ELF-1 (cell line): ENCODE results near the gene TTC31.

Source experiments
- DNase-seq: peaks from one replicate; pipeline ENCODE4 v3.0.0-alpha.2; 2016; ENCODE audit warnings: low read depth, low spot score

The TTC31 gene

DNA sequence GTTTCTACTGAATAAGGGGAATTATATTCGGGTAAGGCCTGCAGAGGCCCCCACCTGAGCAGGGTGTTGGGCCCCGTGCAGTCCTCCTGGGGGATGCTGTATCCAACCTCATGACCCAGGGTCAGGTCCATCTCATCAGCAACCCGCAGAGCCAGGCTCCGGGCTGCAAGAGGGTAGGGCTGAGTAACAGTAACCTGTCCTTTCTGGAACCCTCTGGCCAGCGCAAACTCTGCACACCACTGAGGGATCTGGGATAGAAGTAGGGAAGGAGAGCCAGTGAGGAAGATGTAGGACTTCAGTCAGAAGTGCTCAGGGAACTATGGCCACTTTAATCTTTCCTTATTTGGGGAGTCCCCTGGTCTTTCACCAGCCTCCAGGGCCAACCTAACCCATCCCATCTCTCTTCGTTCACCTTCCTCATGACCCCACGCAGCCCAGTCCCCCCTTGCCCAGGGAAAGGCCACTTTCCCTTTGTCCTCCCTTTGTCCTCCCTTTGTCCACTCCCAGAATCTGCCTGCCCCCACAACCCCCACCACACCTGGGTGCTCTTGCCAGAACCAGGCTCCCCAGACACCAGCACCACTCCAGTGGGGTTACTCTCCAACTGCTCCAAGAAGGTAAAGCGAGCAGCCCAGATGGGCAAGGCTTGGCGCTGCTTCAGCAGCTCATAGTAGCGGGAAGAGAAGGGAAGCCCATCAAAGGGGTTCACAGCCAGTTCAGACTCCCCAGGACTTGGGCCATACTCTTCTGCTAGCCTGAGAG lies 42.3 kb downstream of the TTC31 start:
- no peak for DNase-seq

DNA sequence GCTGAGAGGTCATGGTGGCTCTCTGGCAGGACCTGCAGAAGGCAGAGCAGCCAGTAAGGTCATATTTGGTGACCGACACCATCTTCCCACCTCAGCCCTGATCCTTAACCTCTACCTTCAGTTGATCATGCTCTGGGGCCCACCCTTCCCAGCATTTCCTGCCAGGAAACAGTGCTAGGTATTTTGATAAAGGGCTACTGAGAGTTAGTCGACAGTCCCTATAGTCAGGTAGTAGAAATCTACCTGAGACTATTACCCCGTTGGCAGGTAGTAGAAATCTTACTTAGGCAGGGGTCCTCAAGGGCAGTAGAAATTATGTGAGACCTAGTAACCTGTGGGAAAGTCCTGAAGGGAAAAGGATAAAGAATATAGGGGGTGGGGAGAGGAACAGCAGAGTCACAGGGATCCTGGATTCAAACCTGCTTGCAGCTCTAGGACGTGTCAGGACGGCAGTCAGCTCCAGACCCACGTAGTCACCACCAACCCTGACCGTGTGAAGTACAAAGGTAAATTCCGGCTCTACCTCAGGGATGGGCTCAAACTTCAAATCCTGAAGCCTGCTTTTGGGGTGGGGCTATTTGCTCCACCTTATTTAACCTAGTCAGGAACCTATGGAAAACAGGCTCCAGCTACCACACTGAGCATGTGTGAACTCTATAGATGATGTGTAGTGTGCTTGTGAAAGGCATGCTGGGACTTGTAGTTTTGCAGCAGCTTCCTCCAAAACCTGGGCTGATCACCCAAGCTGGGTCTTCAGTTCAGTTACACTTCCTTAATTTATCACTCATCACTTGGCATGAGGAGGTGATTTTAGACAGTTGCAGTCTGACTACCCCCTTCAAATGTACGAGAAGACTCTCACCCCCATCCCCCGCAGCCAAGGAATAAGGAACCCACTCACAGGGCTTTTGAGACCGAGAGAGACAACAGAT lies 43.1 kb downstream of the TTC31 start, which contains the start of gene DQX1:
DQX1 (minus strand) TSS at position 515 of the 932 bp plus-strand sequence; CDS start at position 13, 502 bp downstream.
- peak; percentile 40 for DNase-seq

DNA sequence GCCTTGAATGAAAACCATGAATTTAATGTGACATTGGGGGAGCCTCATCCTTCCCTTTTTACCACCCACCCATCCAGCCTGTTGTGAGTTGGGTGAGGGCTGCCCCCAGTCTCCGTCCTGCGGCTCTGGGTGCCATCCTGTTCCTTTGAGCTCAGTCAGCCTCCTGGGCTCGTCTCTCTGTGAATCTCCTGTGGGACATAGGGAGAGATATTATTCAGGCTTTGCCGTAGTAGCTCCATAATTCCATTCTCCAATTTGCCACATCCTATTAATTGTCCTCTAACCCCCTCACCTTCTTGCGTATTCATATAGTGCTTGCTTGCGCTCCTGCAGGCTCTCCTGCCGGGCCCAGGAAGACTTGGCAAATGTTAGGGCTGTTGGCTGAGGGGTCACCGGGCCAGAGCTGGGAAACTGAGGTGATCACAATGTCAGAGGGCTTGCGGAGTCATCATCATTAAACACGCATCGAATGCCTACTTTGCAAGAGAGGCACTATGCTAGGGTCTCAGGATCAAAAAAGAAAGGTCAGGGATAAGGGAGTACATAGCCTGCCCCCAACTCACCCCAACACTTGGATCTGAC lies 43.9 kb downstream of the TTC31 start:
- no peak for DNase-seq

DNA sequence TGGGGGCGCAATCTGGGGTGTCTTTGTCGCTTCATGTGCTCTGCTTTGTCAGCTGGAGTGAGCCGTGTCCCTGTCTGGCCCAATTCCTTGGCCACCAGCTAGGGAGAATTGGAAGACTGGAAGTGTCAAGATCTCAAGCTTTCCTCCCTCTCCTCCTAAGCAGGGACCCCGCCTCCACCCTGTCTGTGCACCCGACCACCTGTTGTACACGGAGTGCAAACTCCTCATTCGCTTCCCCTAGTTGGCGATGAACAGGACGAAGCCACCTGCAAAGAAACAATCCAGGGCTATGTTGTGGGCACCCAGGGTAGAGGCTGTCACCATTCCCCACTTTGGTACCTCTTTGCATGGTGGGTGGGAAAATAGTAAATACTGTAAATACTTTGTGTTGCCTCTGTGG lies 44.9 kb downstream of the TTC31 start:
- no peak for DNase-seq

DNA sequence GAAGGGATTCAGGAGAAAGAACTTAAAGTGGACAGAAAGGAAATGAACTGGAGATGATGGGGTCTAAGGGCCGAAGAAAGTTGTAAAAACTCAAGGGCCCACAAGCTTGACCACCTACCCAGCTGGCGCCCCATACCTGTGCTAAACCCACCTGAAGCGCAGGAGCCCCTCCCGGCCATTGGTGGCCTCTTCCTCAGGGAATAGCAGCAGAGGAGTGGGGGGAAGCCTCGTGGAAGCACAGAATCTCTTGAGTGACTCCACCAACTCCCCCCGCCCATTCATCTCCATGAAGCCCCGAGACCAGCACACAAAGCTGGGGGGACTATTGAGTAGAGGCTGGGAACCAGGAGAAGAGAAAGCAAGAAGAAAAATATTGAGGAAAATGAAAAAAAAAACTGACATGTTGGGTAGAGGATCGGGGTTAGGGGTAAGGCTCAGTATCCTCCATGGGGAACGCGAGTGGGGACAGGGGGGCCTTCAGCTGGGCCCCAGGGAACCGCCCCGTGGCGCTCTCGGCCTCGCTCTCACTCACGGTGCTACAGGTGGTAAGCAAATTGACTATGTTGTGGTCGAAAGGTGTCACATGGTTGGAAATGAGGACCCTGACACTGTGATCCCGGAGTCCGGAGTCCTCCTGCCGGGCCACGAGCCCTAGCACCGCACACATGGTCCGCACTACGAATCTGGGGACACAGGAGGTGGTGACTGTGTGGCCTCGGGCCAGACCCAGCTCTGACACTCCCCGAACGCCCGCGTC lies 45.9 kb downstream of the TTC31 start:
- DNase-seq = no peak

DNA sequence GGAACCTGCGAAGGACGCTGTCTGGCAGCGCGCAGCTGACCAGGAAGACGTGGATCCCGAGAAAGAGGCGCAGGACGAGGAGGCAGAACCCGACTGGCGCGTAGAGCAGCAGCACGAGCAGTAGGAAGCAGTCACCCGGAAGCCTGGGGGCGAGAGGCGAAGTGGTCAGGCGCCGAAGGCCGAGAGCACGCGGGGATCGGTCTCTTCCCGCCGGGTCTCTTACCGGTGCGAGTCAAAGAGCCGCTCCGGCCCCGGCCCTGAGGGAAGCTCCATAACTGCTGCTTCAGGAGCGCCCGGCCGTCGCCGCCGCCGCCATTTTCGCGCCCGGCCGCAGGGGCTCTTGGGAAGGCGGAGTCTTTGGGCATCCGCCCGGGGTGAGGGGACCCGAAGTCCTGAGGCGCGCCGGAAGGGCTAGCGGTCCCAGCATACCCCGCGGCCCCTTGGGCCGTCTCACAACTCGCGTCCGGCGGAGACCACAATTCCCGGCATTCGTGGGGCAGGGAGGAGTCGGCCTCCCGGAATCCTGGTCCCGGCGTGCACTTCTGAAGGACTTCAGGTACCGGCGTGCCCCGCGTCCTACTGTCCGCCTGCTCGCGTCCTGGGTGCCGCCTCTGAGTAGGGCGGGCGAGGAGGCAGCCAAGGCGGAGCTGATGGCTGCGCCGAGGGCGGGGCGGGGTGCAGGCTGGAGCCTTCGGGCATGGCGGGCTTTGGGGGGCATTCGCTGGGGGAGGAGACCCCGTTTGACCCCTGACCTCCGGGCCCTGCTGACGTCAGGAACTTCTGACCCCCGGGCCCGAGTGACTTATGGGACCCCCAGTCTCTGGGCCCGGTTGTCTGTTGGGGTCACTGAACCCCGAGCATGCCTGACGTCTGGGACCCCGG lies 46.7 kb downstream of the TTC31 start, which contains the start of the genes AUP1 and HTRA2:
AUP1 (minus strand) TSS at position 350 of the 882 bp plus-strand sequence; CDS start at position 273, 77 bp downstream.
HTRA2 (plus strand) TSS at position 577 of the 882 bp plus-strand sequence; CDS start at position 651, 74 bp downstream.
- peak; percentile 98 for DNase-seq

DNA sequence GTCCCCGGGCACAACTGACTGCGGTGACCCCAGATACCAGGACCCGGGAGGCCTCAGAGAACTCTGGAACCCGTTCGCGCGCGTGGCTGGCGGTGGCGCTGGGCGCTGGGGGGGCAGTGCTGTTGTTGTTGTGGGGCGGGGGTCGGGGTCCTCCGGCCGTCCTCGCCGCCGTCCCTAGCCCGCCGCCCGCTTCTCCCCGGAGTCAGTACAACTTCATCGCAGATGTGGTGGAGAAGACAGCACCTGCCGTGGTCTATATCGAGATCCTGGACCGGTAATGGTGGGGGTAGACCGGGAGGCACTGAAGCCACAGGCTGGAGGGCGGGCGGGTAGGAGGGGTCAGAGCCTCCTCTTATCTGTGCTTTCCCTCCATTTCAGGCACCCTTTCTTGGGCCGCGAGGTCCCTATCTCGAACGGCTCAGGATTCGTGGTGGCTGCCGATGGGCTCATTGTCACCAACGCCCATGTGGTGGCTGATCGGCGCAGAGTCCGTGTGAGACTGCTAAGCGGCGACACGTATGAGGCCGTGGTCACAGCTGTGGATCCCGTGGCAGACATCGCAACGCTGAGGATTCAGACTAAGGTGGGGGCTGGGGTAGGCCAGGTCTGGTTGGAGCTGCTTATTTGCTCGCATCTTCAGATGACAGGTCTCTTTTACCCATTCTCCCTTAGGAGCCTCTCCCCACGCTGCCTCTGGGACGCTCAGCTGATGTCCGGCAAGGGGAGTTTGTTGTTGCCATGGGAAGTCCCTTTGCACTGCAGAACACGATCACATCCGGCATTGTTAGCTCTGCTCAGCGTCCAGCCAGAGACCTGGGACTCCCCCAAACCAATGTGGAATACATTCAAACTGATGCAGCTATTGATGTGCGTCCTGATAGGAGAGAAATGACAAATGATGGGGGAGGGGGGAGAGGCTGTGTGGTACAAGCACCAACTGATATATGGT lies 47.6 kb downstream of the TTC31 start:
- DNase-seq = peak; percentile 49

DNA sequence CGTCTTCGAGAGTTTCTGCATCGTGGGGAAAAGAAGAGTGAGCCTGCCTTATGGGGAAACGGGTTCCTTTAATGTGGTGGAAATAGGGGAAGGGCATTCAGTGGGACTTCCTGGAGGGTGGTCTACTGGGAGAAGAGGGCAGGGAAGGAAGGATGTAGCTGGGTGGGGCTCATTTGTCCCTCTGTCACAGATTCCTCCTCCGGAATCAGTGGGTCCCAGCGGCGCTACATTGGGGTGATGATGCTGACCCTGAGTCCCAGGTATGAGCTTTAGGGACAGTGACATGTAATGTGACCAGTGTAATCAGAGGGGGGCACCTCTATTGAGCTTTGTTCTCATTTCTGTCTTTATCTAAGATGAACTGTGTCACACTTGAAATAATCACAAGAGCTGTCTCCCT lies 48.8 kb downstream of the TTC31 start:
- DNase-seq = no peak

DNA sequence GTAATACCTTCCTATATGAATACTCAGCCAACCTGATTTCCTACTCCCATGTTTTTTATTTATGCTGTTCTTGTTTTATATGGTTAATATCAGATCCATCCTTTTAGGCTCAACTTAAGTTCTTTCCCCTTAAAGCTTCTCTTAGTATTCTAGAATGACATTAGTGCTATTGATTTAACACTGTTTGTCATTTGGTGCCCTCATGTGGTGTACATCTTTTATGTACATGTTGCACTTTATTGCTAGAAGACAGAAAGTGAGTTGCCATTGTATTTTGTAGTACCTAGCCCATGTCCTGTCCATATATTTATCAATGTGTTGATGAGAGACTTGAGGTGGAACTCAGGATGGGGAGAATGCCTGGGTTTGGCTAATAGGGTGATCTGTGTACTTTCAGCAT lies 49.3 kb downstream of the TTC31 start:
- no peak for DNase-seq

DNA sequence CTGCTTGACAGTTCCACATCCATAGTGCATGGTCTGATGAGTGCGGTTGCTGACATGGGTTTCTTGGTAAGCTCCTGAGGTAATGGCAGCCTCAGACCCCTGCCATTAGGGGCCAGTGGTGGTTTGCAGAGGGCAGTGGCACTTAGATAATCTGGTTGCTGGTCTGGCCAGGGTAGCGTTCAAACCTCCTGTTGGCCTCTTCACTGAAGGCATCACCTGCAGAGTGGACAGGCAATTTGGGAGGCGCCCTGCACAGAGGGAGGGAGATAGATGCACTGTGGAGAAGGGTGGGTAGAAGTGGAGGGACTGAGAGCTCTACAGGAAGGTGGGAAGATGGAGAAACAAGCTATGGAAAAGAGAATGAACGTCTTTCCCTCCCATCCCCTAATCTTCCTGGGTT lies 50.6 kb downstream of the TTC31 start:
- DNase-seq = no peak

DNA sequence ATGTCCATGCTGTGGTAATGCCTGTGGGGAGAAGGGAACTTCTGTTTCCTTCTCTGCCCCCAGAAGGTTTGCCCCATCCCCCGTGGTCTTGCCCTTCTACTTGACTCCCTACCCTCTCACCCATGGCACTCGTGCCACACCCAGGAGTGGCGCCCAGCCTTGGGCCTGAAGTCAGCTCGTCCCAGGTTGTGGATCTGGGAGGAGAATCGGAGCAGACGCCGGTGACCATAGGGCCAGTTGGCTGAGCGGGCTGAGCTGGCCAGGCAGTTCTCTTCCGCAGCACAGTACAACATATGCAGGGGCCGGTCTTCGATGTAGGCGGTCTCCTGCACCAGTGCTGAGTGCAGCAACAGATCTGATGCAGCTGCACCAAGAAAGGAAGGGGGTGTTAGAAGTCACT lies 51.5 kb downstream of the TTC31 start:
- no peak for DNase-seq

DNA sequence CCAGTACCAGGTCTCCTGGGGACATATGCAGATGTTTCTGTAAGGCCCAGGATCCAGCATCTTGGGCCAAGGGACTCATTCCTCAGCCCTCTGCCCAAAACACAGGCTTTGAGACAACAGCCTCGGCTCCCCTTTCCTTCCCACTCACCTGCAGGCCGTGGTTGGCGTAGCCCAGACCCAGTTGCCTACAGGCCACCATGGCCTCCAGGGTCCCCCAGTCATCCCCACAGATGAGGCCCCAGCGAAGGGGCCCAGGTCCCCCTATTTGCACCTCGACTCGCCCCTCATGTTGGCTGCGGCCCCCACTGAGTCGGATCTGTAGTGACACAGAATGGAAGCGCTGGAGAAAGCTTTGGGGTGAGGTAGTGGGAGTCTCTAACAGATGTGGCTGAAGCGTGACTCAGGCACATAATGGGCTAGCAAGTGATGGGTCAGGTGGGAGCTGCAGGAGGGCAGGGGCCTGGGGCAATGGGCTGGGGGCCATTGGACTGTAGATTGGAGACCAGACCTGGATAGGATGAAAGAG lies 52.6 kb downstream of the TTC31 start:
- DNase-seq = no peak

DNA sequence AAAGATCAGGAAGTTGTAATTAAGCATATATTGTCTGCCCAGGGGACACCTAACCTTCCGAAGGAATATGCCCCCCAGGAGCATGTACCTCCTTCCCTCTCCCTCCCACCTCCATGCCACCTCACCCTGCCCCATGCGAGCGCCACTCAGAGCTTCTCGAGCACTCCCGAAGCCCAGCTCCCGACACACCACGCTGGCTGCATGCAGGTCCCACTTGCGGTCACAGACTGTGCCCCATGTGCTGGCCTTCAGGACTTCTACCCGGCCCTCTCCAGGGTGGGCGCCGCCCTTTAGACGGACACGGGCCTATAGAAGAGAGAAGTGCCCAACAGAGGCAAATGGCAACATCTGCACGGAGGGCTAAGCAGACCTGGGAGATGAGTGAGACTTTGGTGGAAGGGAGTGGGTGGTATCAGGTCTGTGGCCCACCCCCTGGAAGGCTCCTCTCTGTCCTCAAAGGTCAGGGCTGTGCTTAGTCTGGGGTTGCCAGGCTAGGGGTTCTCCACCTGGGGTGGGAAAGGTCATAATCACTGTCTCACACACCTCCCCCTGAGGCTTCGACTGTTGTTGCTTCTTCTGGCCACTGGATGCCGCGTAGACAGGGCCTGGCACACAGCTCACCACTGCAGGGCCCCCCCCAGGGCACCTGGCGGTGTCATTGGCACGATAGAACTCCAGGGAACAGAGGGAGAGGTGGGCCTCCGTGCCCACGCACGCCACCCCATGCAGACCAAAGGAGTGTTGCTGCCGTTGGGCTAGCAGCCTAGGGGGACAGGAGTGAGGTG lies 53.5 kb downstream of the TTC31 start:
- no peak for DNase-seq

DNA sequence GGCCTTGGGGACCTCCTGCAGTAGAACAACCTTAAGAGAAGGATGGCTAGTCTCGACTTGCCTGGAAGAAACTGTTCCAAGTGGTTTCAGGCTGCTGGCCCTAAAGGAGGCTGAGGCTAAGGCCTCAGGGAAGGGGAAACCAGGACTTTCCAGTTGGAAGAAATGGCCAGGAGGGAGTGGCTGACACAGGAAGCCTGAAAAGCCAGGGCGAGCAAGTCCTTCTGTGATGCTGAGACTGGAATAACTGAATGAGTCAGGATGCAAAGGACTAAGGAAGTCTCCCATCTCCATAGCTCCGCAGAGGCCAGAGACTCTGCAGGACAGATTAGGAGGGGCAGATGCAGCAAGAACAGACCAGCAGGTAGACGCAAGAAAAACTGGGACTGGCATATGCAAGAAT lies 54.3 kb downstream of the TTC31 start:
- DNase-seq = no peak

DNA sequence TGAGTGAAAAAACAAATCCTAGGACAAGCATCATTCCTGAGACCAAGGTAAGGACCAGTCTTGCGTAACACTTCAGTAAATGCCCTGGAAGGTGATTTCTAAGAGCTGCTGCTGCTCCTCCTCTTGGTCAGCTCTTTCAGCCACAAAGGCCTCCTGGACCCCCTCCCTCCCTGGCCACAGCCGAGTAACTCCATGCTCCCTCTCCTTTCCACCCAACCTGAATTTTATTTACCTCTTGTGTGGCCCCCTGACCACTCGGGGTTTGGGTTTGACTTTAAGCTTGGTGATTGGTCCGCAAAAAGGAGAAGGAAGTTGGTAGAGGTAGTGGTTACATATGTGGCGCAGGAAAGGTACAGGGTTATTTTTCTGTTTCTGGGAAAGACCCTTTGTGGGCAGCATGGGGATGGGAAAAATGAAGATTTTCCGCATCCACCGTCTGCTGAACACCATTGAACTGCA lies 56.0 kb downstream of the TTC31 start:
- DNase-seq = no peak

DNA sequence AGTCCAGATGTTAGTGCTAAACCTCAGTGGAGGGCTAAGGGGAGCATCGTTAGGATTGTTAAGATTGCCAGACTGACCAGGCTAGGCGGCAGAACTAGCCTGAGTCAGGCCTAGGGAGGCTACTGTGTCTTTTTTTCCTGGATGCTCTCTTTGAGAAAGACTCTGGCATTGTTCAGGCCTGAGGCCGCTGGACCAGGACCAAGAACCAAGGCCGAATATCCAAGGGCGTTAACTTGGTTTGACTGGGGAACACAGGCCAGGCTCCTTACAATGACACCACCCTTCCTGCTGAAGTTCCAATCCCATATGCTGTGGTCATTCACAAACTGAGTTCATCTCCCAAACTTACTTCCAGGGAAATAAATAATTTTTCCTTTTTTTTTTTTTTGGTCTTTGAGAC lies 57.4 kb downstream of the TTC31 start:
- DNase-seq = no peak

DNA sequence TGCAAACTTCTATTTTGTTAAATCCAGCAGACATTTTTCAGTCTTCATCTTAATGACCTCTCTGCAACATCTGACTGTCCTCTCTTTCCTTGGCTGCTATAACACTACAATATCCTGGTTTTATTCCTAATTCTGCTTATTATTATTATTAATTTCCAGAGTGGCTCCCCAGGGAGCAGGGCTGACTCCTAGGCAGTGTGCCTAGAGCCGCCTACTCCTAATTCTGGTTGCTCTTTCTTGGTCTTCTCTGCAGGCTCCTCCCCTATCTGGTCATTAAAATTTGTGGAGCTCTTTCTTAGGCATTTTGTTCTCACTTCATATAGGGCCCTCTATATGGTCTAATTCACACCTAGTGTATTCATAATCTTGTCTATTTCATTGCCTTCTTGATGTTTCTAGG lies 60.1 kb downstream of the TTC31 start:
- DNase-seq = no peak
